Liver (tissue), 9 donors: ENCODE data around the gene OSGIN1. TPM values are rescaled to one million over a fixed set of nuclear protein-coding genes. Genes with fewer than 3 reads are reported as not detected.

Source experiments
- DNase-seq: peaks from one replicate; pipeline ENCODE4 v3.0.0-alpha.2; 2017; ENCODE audit warnings: low spot score
- H3K27ac ChIP-seq, 2 donors: one replicate each; pipeline ENCODE4 v1.7.0; 2013; ENCODE audit warnings: inconsistent platforms in 2 of 2, low read length in 2 of 2, control low read depth in 1 of 2, low read depth in 1 of 2, mild to moderate bottlenecking in 1 of 2
- H3K27me3 ChIP-seq, 4 donors: one replicate each; pipeline versions ENCODE4 v1.6.1 to v1.7.0; 2013; ENCODE audit warnings: low read length in 3 of 4, inconsistent platforms in 1 of 4, mild to moderate bottlenecking in 1 of 4, moderate library complexity in 1 of 4; ENCODE audit not compliant: control insufficient read depth in 4 of 4, insufficient read depth in 4 of 4
- H3K36me3 ChIP-seq, 4 donors: one replicate each; pipeline versions ENCODE4 v1.6.1 to v1.7.0; 2013; ENCODE audit warnings: low read length in 3 of 4, mild to moderate bottlenecking in 3 of 4, low read depth in 1 of 4, moderate library complexity in 1 of 4; ENCODE audit not compliant: control insufficient read depth in 4 of 4, insufficient read depth in 3 of 4
- H3K4me1 ChIP-seq, 4 donors: one replicate each; pipeline versions ENCODE4 v1.6.1 to v1.7.0; 2013; ENCODE audit warnings: low read length in 3 of 4, mild to moderate bottlenecking in 3 of 4, moderate library complexity in 1 of 4; ENCODE audit not compliant: control insufficient read depth in 4 of 4, insufficient read depth in 4 of 4
- H3K4me3 ChIP-seq, 3 donors: one replicate each; pipeline versions ENCODE4 v1.6.1 to v1.7.0; 2013; ENCODE audit warnings: low read length in 3 of 3, control low read depth in 1 of 3, low read depth in 1 of 3, mild to moderate bottlenecking in 1 of 3
- H3K9ac ChIP-seq, 2 donors: one replicate each; pipeline ENCODE4 v1.7.0; 2013; ENCODE audit warnings: low read length in 2 of 2, mild to moderate bottlenecking in 2 of 2, moderate library complexity in 2 of 2, control low read depth in 1 of 2, low read depth in 1 of 2
- H3K9me3 ChIP-seq, 4 donors: one replicate each; pipeline versions ENCODE4 v1.6.1 to v1.7.0; 2013; ENCODE audit warnings: low read length in 3 of 4; ENCODE audit not compliant: control insufficient read depth in 4 of 4
- ATF3 ChIP-seq: IDR thresholded peaks from 2 replicates; pipeline ENCODE4 v1.6.1; 2016; ENCODE audit warnings: antibody characterized with exemption
- EGR1 ChIP-seq, 2 donors: IDR thresholded peaks; 2 replicates each; pipeline ENCODE4 v1.6.1; 2016 to 2018; ENCODE audit warnings: antibody characterized with exemption in 2 of 2, low read depth in 2 of 2
- FOXA1 ChIP-seq: IDR thresholded peaks from 2 replicates; pipeline ENCODE4 v1.6.1; 2016; ENCODE audit warnings: antibody characterized with exemption
- FOXA2 ChIP-seq: IDR thresholded peaks from 2 replicates; pipeline ENCODE4 v1.6.1; 2016; ENCODE audit warnings: antibody characterized with exemption
- GABPA ChIP-seq, 2 donors: IDR thresholded peaks in 1 of 2; conservative IDR thresholded peaks in 1 of 2; 2 replicates each; pipeline ENCODE4 v1.6.1; 2016; ENCODE audit warnings: antibody characterized with exemption in 2 of 2, mild to moderate bottlenecking in 1 of 2, moderate library complexity in 1 of 2
- HNF4A ChIP-seq, 2 donors: conservative IDR thresholded peaks; 2 replicates each; pipeline ENCODE4 v1.6.1; 2016; ENCODE audit warnings: antibody characterized with exemption in 2 of 2, mild to moderate bottlenecking in 2 of 2
- HNF4G ChIP-seq: IDR thresholded peaks from 2 replicates; pipeline ENCODE4 v1.6.1; 2016; ENCODE audit warnings: antibody characterized with exemption
- JUND ChIP-seq, 2 donors: IDR thresholded peaks; 2 replicates each; pipeline ENCODE4 v1.6.1; 2016; ENCODE audit warnings: antibody characterized with exemption in 2 of 2
- MAX ChIP-seq: IDR thresholded peaks from 2 replicates; pipeline ENCODE4 v1.6.1; 2016; ENCODE audit warnings: antibody characterized with exemption
- NR2F2 ChIP-seq: IDR thresholded peaks from 2 replicates; pipeline ENCODE4 v1.6.1; 2016; ENCODE audit warnings: antibody characterized with exemption
- RAD21 ChIP-seq, 2 donors: IDR thresholded peaks; 2 replicates each; pipeline ENCODE4 v1.6.1; 2016; ENCODE audit warnings: antibody characterized with exemption in 2 of 2, mild to moderate bottlenecking in 2 of 2
- RXRA ChIP-seq, 2 donors: IDR thresholded peaks; 2 replicates each; pipeline ENCODE4 v1.6.1; 2017 to 2018; ENCODE audit warnings: antibody characterized with exemption in 2 of 2, mild to moderate bottlenecking in 1 of 2
- SP1 ChIP-seq: IDR thresholded peaks from 2 replicates; pipeline ENCODE4 v1.6.1; 2018; ENCODE audit warnings: antibody characterized with exemption, mild to moderate bottlenecking
- TAF1 ChIP-seq: conservative IDR thresholded peaks from 2 replicates; pipeline ENCODE4 v1.6.1; 2016; ENCODE audit warnings: antibody characterized with exemption, mild to moderate bottlenecking
- YY1 ChIP-seq: IDR thresholded peaks from 2 replicates; pipeline ENCODE4 v1.6.1; 2016; ENCODE audit warnings: antibody characterized with exemption, mild to moderate bottlenecking
- ZBTB33 ChIP-seq: IDR thresholded peaks from 2 replicates; pipeline ENCODE4 v1.6.1; 2016; ENCODE audit warnings: antibody characterized with exemption
- WGBS: extraction: QIAGEN DNeasy Blood & Tissue Kit; methylation state at CpG from one replicate; pipeline ENCODE4 v1.1.7; 2013; 5-methylcytosine and 5-hydroxymethylcytosine counted together
- polyA plus RNA-seq, 2 donors: library from polyadenylated mRNA; stranded (reverse) in 1 of 2; unstranded in 1 of 2; fragments of 200-250 nt in 1 of 2; fragments of >200 nt in 1 of 2; fragmentation: Nextera tagmentation in 1 of 2; extraction: Ambion mirVana in 1 of 2; gene quantifications; one replicate each; pipeline versions ENCODE4 v1.2.1 to v1.2.3, GENCODE V29; 2013 to 2015
- total RNA-seq, 2 donors: library from RNA; depleted of rRNA; stranded (reverse); fragments of >200 nt; gene quantifications; one replicate each; pipeline ENCODE4 v1.2.3, GENCODE V29; 2014
- TF ChIP-seq, protein P1 (sequence below): IDR thresholded peaks from 2 replicates; pipeline ENCODE4 v1.6.1; 2016; ENCODE audit warnings: antibody characterized with exemption, mild to moderate bottlenecking
- TF ChIP-seq, protein P2 (sequence below): fragments of 150-350 bp; IDR thresholded peaks from 2 replicates; pipeline ENCODE4 v1.5.1; 2017; ENCODE audit warnings: improper control_type of control experiment, low read depth, low read length; ENCODE audit not compliant: missing input control
- donor health status: healthy.
- donor health status: healthy.
- donor health status: healthy.
- donor health status: healthy.
- donor health status: healthy.

Gene OSGIN1
- total and polyA plus RNA-seq, 4 donors: 7.1 to 90.4 (median 60.4) TPM

- H3K9ac ChIP-seq: no peak overlapping the region
- H3K27ac ChIP-seq: no peak overlapping the region
- no peak for DNase-seq
- peaks cover 0 to 9% (median 3%) of the 10 kb centered on the region in 4 donors for H3K36me3 ChIP-seq
- no peak for TF ChIP-seq FOXA1
- no peak for TF ChIP-seq RAD21 (IDR thresholded peaks at IDR 0.05)
- TF ChIP-seq GABPA (IDR thresholded peaks at IDR 0.05 in 1 of 2, conservative IDR thresholded peaks at IDR 0.05 in 1 of 2): no peak
- TF ChIP-seq MAX: no peak
- no peak for TF ChIP-seq EGR1 (IDR thresholded peaks at IDR 0.05; ENCODE audit: low read depth in 2 of 2)
- no peak for TF ChIP-seq RXRA (IDR thresholded peaks at IDR 0.05)
- no peak for TF ChIP-seq ATF3
- no peak for TF ChIP-seq JUND (IDR thresholded peaks at IDR 0.05)
- no peak for TF ChIP-seq HNF4G
- no peak for TF ChIP-seq NR2F2
- TF ChIP-seq, protein P1, sequence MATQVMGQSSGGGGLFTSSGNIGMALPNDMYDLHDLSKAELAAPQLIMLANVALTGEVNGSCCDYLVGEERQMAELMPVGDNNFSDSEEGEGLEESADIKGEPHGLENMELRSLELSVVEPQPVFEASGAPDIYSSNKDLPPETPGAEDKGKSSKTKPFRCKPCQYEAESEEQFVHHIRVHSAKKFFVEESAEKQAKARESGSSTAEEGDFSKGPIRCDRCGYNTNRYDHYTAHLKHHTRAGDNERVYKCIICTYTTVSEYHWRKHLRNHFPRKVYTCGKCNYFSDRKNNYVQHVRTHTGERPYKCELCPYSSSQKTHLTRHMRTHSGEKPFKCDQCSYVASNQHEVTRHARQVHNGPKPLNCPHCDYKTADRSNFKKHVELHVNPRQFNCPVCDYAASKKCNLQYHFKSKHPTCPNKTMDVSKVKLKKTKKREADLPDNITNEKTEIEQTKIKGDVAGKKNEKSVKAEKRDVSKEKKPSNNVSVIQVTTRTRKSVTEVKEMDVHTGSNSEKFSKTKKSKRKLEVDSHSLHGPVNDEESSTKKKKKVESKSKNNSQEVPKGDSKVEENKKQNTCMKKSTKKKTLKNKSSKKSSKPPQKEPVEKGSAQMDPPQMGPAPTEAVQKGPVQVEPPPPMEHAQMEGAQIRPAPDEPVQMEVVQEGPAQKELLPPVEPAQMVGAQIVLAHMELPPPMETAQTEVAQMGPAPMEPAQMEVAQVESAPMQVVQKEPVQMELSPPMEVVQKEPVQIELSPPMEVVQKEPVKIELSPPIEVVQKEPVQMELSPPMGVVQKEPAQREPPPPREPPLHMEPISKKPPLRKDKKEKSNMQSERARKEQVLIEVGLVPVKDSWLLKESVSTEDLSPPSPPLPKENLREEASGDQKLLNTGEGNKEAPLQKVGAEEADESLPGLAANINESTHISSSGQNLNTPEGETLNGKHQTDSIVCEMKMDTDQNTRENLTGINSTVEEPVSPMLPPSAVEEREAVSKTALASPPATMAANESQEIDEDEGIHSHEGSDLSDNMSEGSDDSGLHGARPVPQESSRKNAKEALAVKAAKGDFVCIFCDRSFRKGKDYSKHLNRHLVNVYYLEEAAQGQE: no peak
- no peak for TF ChIP-seq YY1
- no peak for TF ChIP-seq TAF1
- TF ChIP-seq FOXA2: no peak
- TF ChIP-seq, protein P2, sequence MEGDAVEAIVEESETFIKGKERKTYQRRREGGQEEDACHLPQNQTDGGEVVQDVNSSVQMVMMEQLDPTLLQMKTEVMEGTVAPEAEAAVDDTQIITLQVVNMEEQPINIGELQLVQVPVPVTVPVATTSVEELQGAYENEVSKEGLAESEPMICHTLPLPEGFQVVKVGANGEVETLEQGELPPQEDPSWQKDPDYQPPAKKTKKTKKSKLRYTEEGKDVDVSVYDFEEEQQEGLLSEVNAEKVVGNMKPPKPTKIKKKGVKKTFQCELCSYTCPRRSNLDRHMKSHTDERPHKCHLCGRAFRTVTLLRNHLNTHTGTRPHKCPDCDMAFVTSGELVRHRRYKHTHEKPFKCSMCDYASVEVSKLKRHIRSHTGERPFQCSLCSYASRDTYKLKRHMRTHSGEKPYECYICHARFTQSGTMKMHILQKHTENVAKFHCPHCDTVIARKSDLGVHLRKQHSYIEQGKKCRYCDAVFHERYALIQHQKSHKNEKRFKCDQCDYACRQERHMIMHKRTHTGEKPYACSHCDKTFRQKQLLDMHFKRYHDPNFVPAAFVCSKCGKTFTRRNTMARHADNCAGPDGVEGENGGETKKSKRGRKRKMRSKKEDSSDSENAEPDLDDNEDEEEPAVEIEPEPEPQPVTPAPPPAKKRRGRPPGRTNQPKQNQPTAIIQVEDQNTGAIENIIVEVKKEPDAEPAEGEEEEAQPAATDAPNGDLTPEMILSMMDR: no peak
- no peak for TF ChIP-seq SP1
- no peak for TF ChIP-seq ZBTB33
- no peak for TF ChIP-seq HNF4A (conservative IDR thresholded peaks at IDR 0.05)
- WGBS: 89% methylated on average over 22 of the region's 22 CpGs
- H3K9me3 ChIP-seq: peaks cover 0 to 3% (median under 1%) of the 10 kb centered on the region in 4 donors
- no peaks in the 10 kb centered on the region for H3K27me3 ChIP-seq
- peaks cover 0 to 7% (median 1%) of the 10 kb centered on the region in 4 donors for H3K4me1 ChIP-seq
- no peak overlapping the region for H3K4me3 ChIP-seq
Measured at GRCh38 chr16:83973581-83974385, 20.7 kb downstream of the OSGIN1 start.
